HPDE6-E6E7 (cell line): ENCODE measurements around the gene AAGAB.
"Not testable (repeated sequence)": the region's sequence is repeated elsewhere in the genome, so short reads cannot be mapped to it uniquely, and the experiment has no call there.

Experiments
- DNase-seq: peaks from one replicate; pipeline ENCODE4 v3.0.0; 2011; ENCODE audit warnings: missing footprints; ENCODE audit errors: extremely low spot score

AAGAB gene

GRCh38 chr15:67254238-67255175, at the start of gene AAGAB, which contains the start of gene IQCH:
Gene AAGAB (minus strand): TSS chr15:67254661. CDS start chr15:67254631, 30 bp downstream.
Gene IQCH (plus strand): TSS chr15:67254786. CDS start chr15:67254897, 111 bp downstream.
- DNase-seq = peak; percentile 93

GRCh38 chr15:67303490-67304363, 49.3 kb upstream of the AAGAB start:
- peak; percentile 11 for DNase-seq

- no peak for DNase-seq
Measured at GRCh38 chr15:67300266-67301025, 46.0 kb upstream of the AAGAB start.

- DNase-seq = no peak
Measured at GRCh38 chr15:67296684-67297083, 42.2 kb upstream of the AAGAB start.

- DNase-seq = no peak
Measured at GRCh38 chr15:67296188-67296587, 41.7 kb upstream of the AAGAB start.

GRCh38 chr15:67290319-67290718, 35.9 kb upstream of the AAGAB start:
- no peak for DNase-seq

- DNase-seq = not testable (repeated sequence)
Measured at GRCh38 chr15:67286400-67286799, 31.9 kb upstream of the AAGAB start.

- not testable (repeated sequence) for DNase-seq
Measured at GRCh38 chr15:67285625-67286024, 31.2 kb upstream of the AAGAB start.

- no peak for DNase-seq
Measured at GRCh38 chr15:67281714-67282113, 27.3 kb upstream of the AAGAB start.

GRCh38 chr15:67280217-67280616, 25.8 kb upstream of the AAGAB start:
- DNase-seq = no peak

- no peak for DNase-seq
Measured at GRCh38 chr15:67276666-67277065, 22.2 kb upstream of the AAGAB start.

- no peak for DNase-seq
Measured at GRCh38 chr15:67274236-67274635, 19.8 kb upstream of the AAGAB start.

- no peak for DNase-seq
Measured at GRCh38 chr15:67267951-67268941, 13.8 kb upstream of the AAGAB start.

- DNase-seq = no peak
Measured at GRCh38 chr15:67267440-67267839, 13.0 kb upstream of the AAGAB start.

- DNase-seq = no peak
Measured at GRCh38 chr15:67266870-67267269, 12.4 kb upstream of the AAGAB start.

GRCh38 chr15:67259806-67260205, 5.3 kb upstream of the AAGAB start:
- DNase-seq = no peak

- no peak for DNase-seq
Measured at GRCh38 chr15:67259379-67259778, 4.9 kb upstream of the AAGAB start.

- not testable (repeated sequence) for DNase-seq
Measured at GRCh38 chr15:67258412-67258811, 4.0 kb upstream of the AAGAB start.

- no peak for DNase-seq
Measured at GRCh38 chr15:67256051-67256450, 1.6 kb upstream of the AAGAB start.

GRCh38 chr15:67253549-67254237, 768 bp downstream of the AAGAB start:
- no peak for DNase-seq
